ENCODE results near the gene FMOD.

Gene FMOD

GRCh38 chr1:203371288-203371687 lies 20.4 kb upstream of the FMOD start:
- DNase-seq (ENCODE audit: low read depth): no peak
- no peak overlapping the region for H3K4me3 ChIP-seq (ENCODE audit: low read length)
- no peak for TF ChIP-seq CTCF (IDR thresholded peaks at IDR 0.05; ENCODE audit: insufficient read depth, low read depth, low read length, missing control alignments)

GRCh38 chr1:203369666-203370065 lies 18.7 kb upstream of the FMOD start:
- DNase-seq (ENCODE audit: low read depth): no peak
- no peak for TF ChIP-seq CTCF (IDR thresholded peaks at IDR 0.05; ENCODE audit: insufficient read depth, low read depth, low read length, missing control alignments)
- H3K4me3 ChIP-seq (ENCODE audit: low read length): no peak overlapping the region

- peak; percentile 67 for TF ChIP-seq CTCF (IDR thresholded peaks at IDR 0.05; ENCODE audit: insufficient read depth, low read depth, low read length, missing control alignments)
- no peak overlapping the region for H3K4me3 ChIP-seq (ENCODE audit: low read length)
- DNase-seq (ENCODE audit: low read depth): peak; percentile 93
Measured at GRCh38 chr1:203368624-203369451, 17.9 kb upstream of the FMOD start.

- H3K4me3 ChIP-seq (ENCODE audit: low read length): no peak overlapping the region
Measured at GRCh38 chr1:203367057-203367456, 16.1 kb upstream of the FMOD start.

GRCh38 chr1:203366476-203366875 lies 15.6 kb upstream of the FMOD start:
- TF ChIP-seq CTCF (IDR thresholded peaks at IDR 0.05; ENCODE audit: insufficient read depth, low read depth, low read length, missing control alignments): no peak
- DNase-seq (ENCODE audit: low read depth): no peak
- H3K4me3 ChIP-seq (ENCODE audit: low read length): no peak overlapping the region

More at GRCh38 chr1:203367057-203367456, 16.1 kb upstream of the FMOD start:
- no peak for DNase-seq (ENCODE audit: low read depth)
- TF ChIP-seq CTCF (IDR thresholded peaks at IDR 0.05; ENCODE audit: insufficient read depth, low read depth, low read length, missing control alignments): no peak

GRCh38 chr1:203364806-203365205 lies 13.9 kb upstream of the FMOD start:
- no peak for DNase-seq (ENCODE audit: low read depth)
- no peak overlapping the region for H3K4me3 ChIP-seq (ENCODE audit: low read length)
- no peak for TF ChIP-seq CTCF (IDR thresholded peaks at IDR 0.05; ENCODE audit: insufficient read depth, low read depth, low read length, missing control alignments)

All from epithelial cell of esophagus (primary cell).